ENCODE measurements around the gene FHAD1. TPM values are rescaled to one million over a fixed set of nuclear protein-coding genes. Genes with fewer than 3 reads are reported as not detected.

Gene FHAD1
- total RNA-seq, 1 experiment from 2014 or later = 3.5 TPM

GRCh38 chr1:15322648-15323350 is 75.8 kb downstream of the FHAD1 start:
- Histone ChIP-seq H3K27ac (ENCODE audit: low read depth, low read length) (peak overlapping the region; percentile 35), H3K4me2 (ENCODE audit: low read length) (peak overlapping the region; percentile 42), H3K9me2 (ENCODE audit: insufficient read depth) (no peaks in the 10 kb centered on the region), H3K9me3 (ENCODE audit: control insufficient read depth in 1 of 2, insufficient read depth in 1 of 2, low read depth in 1 of 2, low read length in 2 of 2) (no peaks in the 10 kb centered on the region; a peak in 1 of 4 replicates), H3K27me3 (ENCODE audit: insufficient read depth, low read length) (no peaks in the 10 kb centered on the region), H3K79me2 (ENCODE audit: insufficient read depth, low read length) (no peaks in the 10 kb centered on the region), H3K36me3 (ENCODE audit: control insufficient read depth in 1 of 2, insufficient read depth in 2 of 2, low read length in 2 of 2) (0 out of 4 replicates have a peak, but pooled peaks cover 0 to 3% of the 10 kb centered on the region in 2 experiments), H3K4me1 (ENCODE audit: control insufficient read depth in 1 of 2, insufficient read depth in 2 of 2, low read length in 2 of 2) (peaks cover 4 to 33% of the 10 kb centered on the region in 2 experiments), H4K20me1 (ENCODE audit: insufficient read depth) (no peaks in the 10 kb centered on the region), H3K4me3 (replicated peaks in 1 of 2; ENCODE audit: low read depth in 1 of 2, low read length in 2 of 2) (no peak overlapping the region; a peak in 1 of 4 replicates), H3K9ac (ENCODE audit: low read length) (peak overlapping the region; percentile 16; the same call in 1 of the 2 replicates), H2AFZ (ENCODE audit: low read depth, low read length, poor library complexity, severe bottlenecking) (no peak overlapping the region)
- ChIA-PET POLR2A (interaction anchor here (1.1 kb wide), 1 partner anchor 32 kb away, joined by 3 read pairs; no protein-coding TSS in a partner anchor), RAD21 (ENCODE audit: low non-redundant PET in 1 of 2, low total read pairs in 2 of 2, uncharacterized antibody in 2 of 2, unreplicated experiment in 2 of 2) (interaction anchor here (0.5 to 2.6 kb wide), 3 partner anchors 109 to 233 kb away, joined by 3 to 22 read pairs (median 15); no protein-coding TSS in a partner anchor), CTCF (interaction anchor here (0.7 to 2.8 kb wide), 26 partner anchors 9 to 194 kb away, joined by 3 to 48 read pairs (median 4); partner anchors contain the start of gene TMEM51)
- intact Hi-C loops (cut with micrococcal nuclease) = loop anchor here (1.0 to 5.0 kb wide), 4 partner anchors 42 to 179 kb away; no protein-coding TSS in a partner anchor
- DNase-seq (ENCODE audit: low read depth, low spot score) (no peak), ATAC-seq (peak; percentile 76)
- no TSS peak for BruUV-seq (replicated peaks)
- no peak for TF ChIP-seq CTCF (IDR thresholded peaks at IDR 0.05 in 2 of 3, conservative IDR thresholded peaks at IDR 0.05 in 1 of 3; ENCODE audit: borderline replicate concordance in 1 of 3, insufficient read depth in 1 of 3, low read depth in 2 of 3, low read length in 2 of 3)
- TF ChIP-seq POLR2A (IDR thresholded peaks at IDR 0.05; ENCODE audit: borderline replicate concordance, extremely low read depth, insufficient read depth, insufficient read length) = no peak
- TF ChIP-seq EZH2phosphoT487 (IDR thresholded peaks at IDR 0.05; ENCODE audit: borderline replicate concordance) = no peak
- no peak for TF ChIP-seq ZBTB33 (IDR thresholded peaks at IDR 0.05; ENCODE audit: extremely low read depth, insufficient replicate concordance, low read length)
- TF ChIP-seq SIN3A (IDR thresholded peaks at IDR 0.05; ENCODE audit: low read depth) = no peak
- no peak for TF ChIP-seq RAD21 (IDR thresholded peaks at IDR 0.05; ENCODE audit: low read depth)
- TF ChIP-seq MAX (IDR thresholded peaks at IDR 0.05) = no peak
- no peak for TF ChIP-seq FOSL1 (IDR thresholded peaks at IDR 0.05; ENCODE audit: low read depth)
- TF ChIP-seq YY1 (IDR thresholded peaks at IDR 0.05; ENCODE audit: extremely low read depth, insufficient replicate concordance, low read depth, low read length) = no peak
- TF ChIP-seq REST (IDR thresholded peaks at IDR 0.05; ENCODE audit: low read depth) = no peak

All from HCT116 (cell line).